GM18505 (cell line): ENCODE results near the gene CXADR.
A peak's percentile ranks its signal among the peaks of the same experiment; 100 is the strongest.

Experiments used
- ATAC-seq: cut with Tn5 transposase; IDR thresholded peaks from one replicate; pipeline ENCODE4 v1.9.1; 2021; ENCODE audit not compliant: unreplicated experiment
- POLR2A ChIP-seq: IDR thresholded peaks from 4 replicates; pipeline ENCODE4 v1.6.1; 2011; ENCODE audit warnings: borderline replicate concordance; ENCODE audit not compliant: insufficient read depth, insufficient read length; ENCODE audit errors: extremely low read depth

Gene CXADR

GRCh38 chr21:17612023-17612564 is 99.3 kb downstream of the CXADR start:
- peak; percentile 6 for ATAC-seq

GRCh38 chr21:17612565-17613241 is 99.9 kb downstream of the CXADR start, which contains the start of gene BTG3:
Gene BTG3, minus strand, starts transcription at chr21:17612901. Its CDS starts 3,757 bp downstream, at chr21:17609144.
- TF ChIP-seq POLR2A = peak; percentile 82
- ATAC-seq = peak; percentile 81

More at GRCh38 chr21:17612023-17612564, 99.3 kb downstream of the CXADR start:
- no peak for TF ChIP-seq POLR2A

GRCh38 chr21:17613242-17613676 is 100.4 kb downstream of the CXADR start:
- TF ChIP-seq POLR2A = no peak
- ATAC-seq = peak; percentile 6

- no peak for TF ChIP-seq POLR2A
- ATAC-seq = no peak
Observed at GRCh38 chr21:17616831-17617230, 104.0 kb downstream of the CXADR start.

- no peak for ATAC-seq
- no peak for TF ChIP-seq POLR2A
Observed at GRCh38 chr21:17622018-17622417, 109.2 kb downstream of the CXADR start.

GRCh38 chr21:17631195-17631594 is 118.4 kb downstream of the CXADR start:
- TF ChIP-seq POLR2A = no peak

GRCh38 chr21:17636711-17637110 is 123.9 kb downstream of the CXADR start:
- ATAC-seq = no peak
- TF ChIP-seq POLR2A = no peak

More at GRCh38 chr21:17631195-17631594, 118.4 kb downstream of the CXADR start:
- ATAC-seq = no peak

GRCh38 chr21:17640821-17641220 is 128.0 kb downstream of the CXADR start:
- no peak for TF ChIP-seq POLR2A
- ATAC-seq = no peak
